ENCODE measurements around the gene PCCA.
A peak's percentile ranks its signal among the peaks of the same experiment; 100 is the strongest.

PCCA gene

GRCh38 chr13:100208002-100208401 is 119.1 kb downstream of the PCCA start:
- Histone ChIP-seq H3K36me3 (replicated peaks) (no peaks in the 10 kb centered on the region), H3K4me3 (ENCODE audit: low read depth, low read length) (no peak overlapping the region), H3K27ac (no peak overlapping the region), H3K27me3 (replicated peaks) (no peaks in the 10 kb centered on the region)
- no peak for DNase-seq
- TF ChIP-seq CTCF (IDR thresholded peaks at IDR 0.05; ENCODE audit: low read depth, low read length, missing control alignments) = no peak
- in situ Hi-C loops (cut with HindIII; ENCODE audit: low pct_ligation_motif_present, low sequenced_read_pairs) = no loop called here

GRCh38 chr13:100208626-100209025 is 119.7 kb downstream of the PCCA start:
- no peaks in the 10 kb centered on the region for H3K27me3 ChIP-seq (replicated peaks)
- H3K36me3 ChIP-seq (replicated peaks) = no peaks in the 10 kb centered on the region
- in situ Hi-C loops (cut with HindIII; ENCODE audit: low pct_ligation_motif_present, low sequenced_read_pairs) = no loop called here
- no peak overlapping the region for H3K4me3 ChIP-seq (ENCODE audit: low read depth, low read length)
- no peak for DNase-seq
- no peak overlapping the region for H3K27ac ChIP-seq
- no peak for TF ChIP-seq CTCF (IDR thresholded peaks at IDR 0.05; ENCODE audit: low read depth, low read length, missing control alignments)

DNA sequence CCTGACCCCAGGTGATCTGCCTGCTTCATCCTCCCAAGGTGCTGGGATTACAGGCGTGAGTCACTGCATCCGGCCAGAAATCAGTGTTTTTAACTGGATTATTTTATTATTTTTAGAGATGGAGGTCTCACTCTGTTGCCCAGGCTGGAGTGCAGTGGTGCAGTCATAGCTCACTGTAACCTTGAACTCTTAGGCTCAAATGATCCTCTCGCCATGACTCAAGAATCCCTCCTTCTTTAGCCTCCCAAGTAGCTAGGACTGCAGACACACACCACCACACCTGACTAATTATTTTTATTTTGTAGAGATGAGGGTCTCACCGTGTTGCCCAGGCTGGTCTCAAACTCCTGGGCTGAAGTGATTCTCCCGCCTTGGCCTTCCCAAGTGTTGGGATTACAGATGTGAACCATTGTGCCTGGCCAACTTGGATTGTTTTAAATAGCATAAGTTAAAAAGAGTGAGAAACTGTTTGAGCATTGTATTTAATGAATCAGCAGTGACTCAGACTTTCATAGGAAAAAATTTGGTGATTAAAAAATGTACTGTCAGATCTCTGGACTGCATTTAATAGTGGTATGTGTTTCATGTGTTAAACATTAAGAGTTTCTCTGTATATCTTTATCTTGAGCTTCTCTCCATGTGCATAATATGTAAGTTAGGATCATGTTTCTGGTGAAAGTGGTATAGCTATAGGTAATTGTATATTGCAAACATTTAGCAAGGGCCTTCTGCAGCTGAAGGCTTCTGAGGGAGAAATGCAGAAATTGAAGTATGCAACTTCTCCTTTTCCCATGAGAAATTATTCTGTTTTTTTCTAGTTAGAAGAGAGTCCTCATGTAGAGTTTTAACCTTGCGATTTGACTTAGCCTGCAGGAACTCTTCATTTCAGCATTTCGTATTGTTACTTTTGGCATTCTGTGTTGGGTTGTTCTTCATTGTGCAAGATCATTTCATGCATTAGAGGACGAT is 121.2 kb downstream of the PCCA start:
- no peak for DNase-seq
- H3K36me3 ChIP-seq (replicated peaks) = no peaks in the 10 kb centered on the region
- no peak overlapping the region for H3K4me3 ChIP-seq (ENCODE audit: low read depth, low read length)
- no peak for TF ChIP-seq CTCF (IDR thresholded peaks at IDR 0.05; ENCODE audit: low read depth, low read length, missing control alignments)
- H3K27ac ChIP-seq = peak overlapping the region; percentile 90
- in situ Hi-C loops (cut with HindIII; ENCODE audit: low pct_ligation_motif_present, low sequenced_read_pairs) = no loop called here
- no peaks in the 10 kb centered on the region for H3K27me3 ChIP-seq (replicated peaks)

DNA sequence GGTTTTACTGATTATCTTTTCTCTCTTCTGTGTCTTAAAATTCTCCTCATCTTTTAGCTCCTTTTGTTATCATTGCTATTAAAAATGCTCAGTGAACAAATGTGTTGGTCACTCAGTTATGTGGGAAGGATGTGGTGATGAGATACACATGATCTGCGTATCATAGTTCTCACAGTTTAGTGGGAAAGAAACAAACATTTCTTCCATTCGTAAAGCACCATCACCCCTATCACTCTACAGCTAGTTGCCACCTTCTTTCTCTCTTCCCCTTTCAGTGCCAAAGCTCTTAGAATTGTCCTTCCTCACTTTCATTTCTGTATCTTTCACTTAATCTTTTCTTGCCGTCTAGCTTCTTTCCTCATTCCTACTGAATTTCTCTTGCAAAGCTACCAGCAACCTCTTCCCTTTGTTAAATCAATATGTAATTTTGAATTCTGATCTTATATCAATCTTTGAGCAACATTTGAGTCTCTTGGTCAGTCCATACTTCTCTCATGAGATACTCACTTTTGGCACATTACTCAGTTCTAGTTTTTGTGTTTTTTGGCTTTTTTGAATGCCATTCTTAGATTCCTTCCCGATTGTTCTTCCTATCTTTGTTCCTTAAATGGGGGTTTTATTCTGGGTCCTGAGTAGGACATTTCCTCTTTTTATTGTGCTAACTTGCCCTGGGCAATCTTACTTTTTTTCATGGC is 122.3 kb downstream of the PCCA start:
- H3K27me3 ChIP-seq (replicated peaks) = no peaks in the 10 kb centered on the region
- no peak overlapping the region for H3K4me3 ChIP-seq (ENCODE audit: low read depth, low read length)
- TF ChIP-seq CTCF (IDR thresholded peaks at IDR 0.05; ENCODE audit: low read depth, low read length, missing control alignments) = no peak
- H3K36me3 ChIP-seq (replicated peaks) = no peaks in the 10 kb centered on the region
- in situ Hi-C loops (cut with HindIII; ENCODE audit: low pct_ligation_motif_present, low sequenced_read_pairs) = no loop called here
- H3K27ac ChIP-seq = peak overlapping the region; percentile 90
- peak; percentile 51 for DNase-seq

GRCh38 chr13:100212904-100213553 is 124.1 kb downstream of the PCCA start:
- no peak for DNase-seq
- in situ Hi-C loops (cut with HindIII; ENCODE audit: low pct_ligation_motif_present, low sequenced_read_pairs) = no loop called here
- TF ChIP-seq CTCF (IDR thresholded peaks at IDR 0.05; ENCODE audit: low read depth, low read length, missing control alignments) = no peak
- no peak overlapping the region for H3K4me3 ChIP-seq (ENCODE audit: low read depth, low read length)
- H3K36me3 ChIP-seq (replicated peaks) = no peaks in the 10 kb centered on the region
- no peak overlapping the region for H3K27ac ChIP-seq
- H3K27me3 ChIP-seq (replicated peaks) = no peaks in the 10 kb centered on the region

All from brain microvascular endothelial cell (primary cell).